HFFc6 (cell line): ENCODE results near the gene KLHL25. TPM values are rescaled to one million over a fixed set of nuclear protein-coding genes. Genes with fewer than 3 reads are reported as not detected.

Source experiments
- DNase-seq: peaks from one replicate; pipeline ENCODE4 v3.0.0-alpha.2; 2018
- H3K27ac Mint-ChIP-seq: 2 replicates; pipeline ENCODE4 v1.8.0; 2020; ENCODE audit warnings: mild to moderate bottlenecking, mixed read lengths
- H3K27me3 Mint-ChIP-seq: 2 replicates; pipeline ENCODE4 v1.8.0; 2021; ENCODE audit warnings: mild to moderate bottlenecking, moderate library complexity, mixed read lengths; ENCODE audit not compliant: insufficient read depth
- H3K36me3 Mint-ChIP-seq: 2 replicates; pipeline ENCODE4 v1.8.0; 2021; ENCODE audit warnings: low read depth, mixed read lengths
- H3K4me1 Mint-ChIP-seq: 2 replicates; pipeline ENCODE4 v1.8.0; 2020; ENCODE audit warnings: low read depth, mixed read lengths
- H3K4me3 Mint-ChIP-seq: 2 replicates; pipeline ENCODE4 v1.8.0; 2020; ENCODE audit warnings: mild to moderate bottlenecking, moderate library complexity, mixed read lengths
- H3K9me3 Mint-ChIP-seq: 2 replicates; pipeline ENCODE4 v1.8.0; 2020; ENCODE audit warnings: mild to moderate bottlenecking, mixed read lengths
- CTCF ChIP-seq: fragments of 200-600 bp; sonication (generic); IDR thresholded peaks from 2 replicates; pipeline ENCODE4 v1.5.0; 2021; ENCODE audit warnings: antibody characterized with exemption, mild to moderate bottlenecking
- total RNA-seq, 6 experiments: library from RNA; stranded (reverse); fragmentation: NEBNext Ultra II Directional; extraction: Animal tissue kit (Norgen Biotek cat#: 25700); gene quantifications; 2 replicates in 1 of 6; 3 replicates in 5 of 6; pipeline ENCODE4 v1.2.3, GENCODE V29; 2021

Gene KLHL25
- total RNA-seq, 6 experiments from 2014 or later: 2.2 to 3.2 (median 2.5) TPM

GRCh38 chr15:85722374-85723152 lies 72.2 kb downstream of the KLHL25 start:
- peaks cover 37% of the 10 kb centered on the region for H3K4me1 Mint-ChIP-seq
- no peak for TF ChIP-seq CTCF
- H3K27ac Mint-ChIP-seq: no peak overlapping the region; the same call in 1 of the 2 replicates
- no peak overlapping the region for H3K4me3 Mint-ChIP-seq
- no peaks in the 10 kb centered on the region for H3K27me3 Mint-ChIP-seq
- H3K36me3 Mint-ChIP-seq: peaks cover 32% of the 10 kb centered on the region
- no peak for DNase-seq
- H3K9me3 Mint-ChIP-seq: no peaks in the 10 kb centered on the region

- Mint-ChIP-seq H3K9me3 (no peaks in the 10 kb centered on the region), H3K4me1 (peaks cover 9% of the 10 kb centered on the region), H3K27ac (no peak overlapping the region), H3K27me3 (no peaks in the 10 kb centered on the region), H3K36me3 (peaks cover 30% of the 10 kb centered on the region), H3K4me3 (no peak overlapping the region)
- no peak for DNase-seq
- TF ChIP-seq CTCF: no peak
Observed at GRCh38 chr15:85718981-85719380, 75.7 kb downstream of the KLHL25 start.

GRCh38 chr15:85718271-85718971 lies 76.3 kb downstream of the KLHL25 start:
- Mint-ChIP-seq H3K4me1 (0 out of 2 replicates have a peak, but pooled peaks cover 7% of the 10 kb centered on the region), H3K36me3 (peaks cover 32% of the 10 kb centered on the region), H3K4me3 (no peak overlapping the region), H3K27me3 (no peaks in the 10 kb centered on the region), H3K27ac (no peak overlapping the region), H3K9me3 (no peaks in the 10 kb centered on the region)
- TF ChIP-seq CTCF: no peak
- no peak for DNase-seq

GRCh38 chr15:85717212-85717611 lies 77.5 kb downstream of the KLHL25 start:
- no peak for DNase-seq
- no peak for TF ChIP-seq CTCF
- Mint-ChIP-seq H3K4me1 (peaks cover 12% of the 10 kb centered on the region; the same call in 1 of the 2 replicates), H3K9me3 (no peaks in the 10 kb centered on the region), H3K36me3 (peaks cover 24% of the 10 kb centered on the region), H3K27ac (no peak overlapping the region), H3K4me3 (no peak overlapping the region), H3K27me3 (no peaks in the 10 kb centered on the region)

GRCh38 chr15:85716261-85716660 lies 78.5 kb downstream of the KLHL25 start:
- TF ChIP-seq CTCF: no peak
- Mint-ChIP-seq H3K4me3 (no peak overlapping the region), H3K9me3 (no peaks in the 10 kb centered on the region), H3K36me3 (peaks cover 23% of the 10 kb centered on the region), H3K27me3 (no peaks in the 10 kb centered on the region), H3K27ac (no peak overlapping the region), H3K4me1 (peaks cover 17% of the 10 kb centered on the region)
- no peak for DNase-seq
